Activated CD4-positive, alpha-beta T cell treated with anti-CD3 and anti-CD28 coated beads, Interleukin-2, Interleukin-4, amounts not matched to agents 100 ng/mL and 50 ng/mL, durations not matched to agents 16 hours and 8 hours (primary cell): ENCODE results near the gene MIDN.
A peak's percentile ranks its signal among the peaks of the same experiment; 100 is the strongest.

Source experiments
- DNase-seq: peaks from one replicate; pipeline ENCODE4 v3.0.0-alpha.2; 2020; ENCODE audit warnings: low spot score

MIDN gene

GRCh38 chr19:1270854-1271527, 22.6 kb downstream of the MIDN start:
- DNase-seq = no peak

- no peak for DNase-seq
Measured at GRCh38 chr19:1271528-1272422, 23.4 kb downstream of the MIDN start.

GRCh38 chr19:1272423-1273262, 24.3 kb downstream of the MIDN start:
- DNase-seq = no peak

- DNase-seq = no peak
Measured at GRCh38 chr19:1273263-1274041, 25.1 kb downstream of the MIDN start.

- DNase-seq = no peak
Measured at GRCh38 chr19:1274081-1274851, 25.9 kb downstream of the MIDN start.

- no peak for DNase-seq
Measured at GRCh38 chr19:1274852-1275259, 26.5 kb downstream of the MIDN start.

GRCh38 chr19:1275260-1275975, 27.0 kb downstream of the MIDN start, which contains the start of gene FAM174C:
Gene FAM174C, plus strand, starts transcription at chr19:1275530. Its CDS starts 20 bp downstream, at chr19:1275550.
- peak; percentile 97 for DNase-seq

GRCh38 chr19:1275976-1276627, 27.7 kb downstream of the MIDN start:
- no peak for DNase-seq

GRCh38 chr19:1276628-1277022, 28.2 kb downstream of the MIDN start:
- peak; percentile 39 for DNase-seq

- DNase-seq = no peak
Measured at GRCh38 chr19:1277061-1277460, 28.7 kb downstream of the MIDN start.

- DNase-seq = no peak
Measured at GRCh38 chr19:1278074-1278473, 29.7 kb downstream of the MIDN start.

GRCh38 chr19:1278713-1279660, 30.6 kb downstream of the MIDN start:
- no peak for DNase-seq

- DNase-seq = peak; percentile 85
Measured at GRCh38 chr19:1279782-1280341, 31.5 kb downstream of the MIDN start.

GRCh38 chr19:1280636-1281568, 32.5 kb downstream of the MIDN start:
- DNase-seq = no peak

GRCh38 chr19:1281569-1282287, 33.3 kb downstream of the MIDN start:
- no peak for DNase-seq

GRCh38 chr19:1282588-1283206, 34.3 kb downstream of the MIDN start:
- DNase-seq = no peak
